IPS DF 4.7 (cell line): ENCODE measurements around the gene DPEP2NB.
"Not testable (repeated sequence)": the region's sequence is repeated elsewhere in the genome, so short reads cannot be mapped to it uniquely, and the experiment has no call there.

Experiments
- DNase-seq: peaks from one replicate; pipeline ENCODE4 v3.0.0-alpha.2; 2013; ENCODE audit warnings: low spot score; ENCODE audit errors: extremely low read depth

Gene DPEP2NB

GRCh38 chr16:67982011-67982696 lies 33.6 kb downstream of the DPEP2NB start:
- no peak for DNase-seq

- no peak for DNase-seq
These were observed 35.6 kb downstream of the DPEP2NB start, which contains the start of gene DPEP3 for GRCh38 chr16:67979955-67980678. TSS of gene DPEP3 (minus strand) at chr16:67980499. CDS start at chr16:67980380, 119 bp downstream.

- DNase-seq, result no peak
These were observed 38.1 kb downstream of the DPEP2NB start for GRCh38 chr16:67977469-67978227.

DNA sequence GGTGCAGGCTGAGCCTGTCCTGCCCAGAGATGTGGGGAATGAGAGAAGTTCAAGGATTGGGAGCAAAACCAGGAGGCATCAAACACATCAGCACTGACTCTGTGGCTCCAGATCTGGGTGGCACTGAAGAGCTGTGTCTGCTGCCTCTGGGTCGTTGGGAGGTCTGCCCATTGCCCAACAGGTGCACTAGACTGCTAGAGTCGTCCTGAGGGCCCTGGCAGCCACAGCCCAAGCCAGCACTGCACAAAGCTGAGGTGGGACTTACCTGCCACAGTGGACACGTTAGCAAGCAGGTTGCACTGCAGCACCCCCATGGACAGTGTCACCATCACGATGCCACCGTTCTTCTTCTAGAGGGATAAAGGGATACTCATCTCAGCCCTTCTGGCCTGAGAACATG lies 38.7 kb downstream of the DPEP2NB start:
- no peak for DNase-seq

DNA sequence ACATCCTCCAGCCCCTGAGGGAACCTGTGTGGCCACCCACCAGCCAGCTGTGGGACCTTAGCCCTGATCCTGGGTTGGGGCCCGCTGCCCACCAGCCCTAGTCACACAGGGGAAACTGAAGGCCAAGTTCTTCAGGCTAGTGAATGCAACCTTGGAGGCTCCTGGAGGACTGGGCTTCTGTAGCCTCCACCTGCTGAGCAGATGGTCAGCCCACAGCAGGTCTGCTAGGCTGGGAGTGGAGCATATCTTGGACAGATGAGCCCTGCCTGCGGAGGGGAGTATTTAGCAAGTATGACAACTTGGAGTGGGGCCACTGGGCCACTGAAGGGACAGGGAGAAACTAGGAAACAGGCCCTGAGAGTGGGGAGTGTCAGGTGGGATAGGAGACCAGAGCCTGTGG lies 39.5 kb downstream of the DPEP2NB start:
- DNase-seq, result no peak

DNA sequence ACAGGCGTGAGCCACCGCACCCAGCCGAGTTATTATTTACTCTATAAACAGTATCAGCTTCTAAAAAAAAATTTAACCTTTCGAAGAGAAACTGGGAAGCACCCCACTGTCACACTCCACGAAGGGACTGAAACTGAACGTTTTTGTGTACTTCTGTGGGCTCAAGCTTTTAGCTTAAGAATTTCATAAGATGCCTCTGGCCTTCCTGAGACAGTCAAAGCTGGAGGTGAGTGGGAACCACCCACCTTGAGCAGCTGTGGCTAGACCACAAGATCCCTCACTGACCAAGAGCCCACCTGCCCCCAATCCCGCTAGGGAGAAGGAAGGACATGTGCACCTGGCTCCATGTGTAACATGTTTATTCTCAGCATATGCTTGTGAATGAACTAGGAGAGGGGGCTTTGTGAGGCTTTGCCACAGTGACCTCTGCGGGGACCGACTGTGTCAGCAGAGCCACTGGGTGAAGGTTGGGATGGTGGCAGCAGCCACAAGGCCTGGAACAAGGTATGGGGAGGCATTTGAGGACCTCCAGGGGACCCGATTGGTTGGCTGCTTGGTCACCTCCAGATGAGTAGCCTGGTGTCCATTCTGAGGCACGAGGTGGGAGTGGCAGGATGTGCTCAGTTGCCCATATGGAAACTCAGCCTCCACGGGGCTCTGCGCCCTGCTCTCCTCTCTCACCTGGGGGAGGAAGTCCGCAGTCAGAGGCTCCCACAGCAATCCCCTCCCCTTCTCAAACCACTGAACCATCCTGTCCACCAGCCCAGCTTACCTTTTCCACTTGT lies 40.2 kb downstream of the DPEP2NB start:
- DNase-seq, result no peak

DNA sequence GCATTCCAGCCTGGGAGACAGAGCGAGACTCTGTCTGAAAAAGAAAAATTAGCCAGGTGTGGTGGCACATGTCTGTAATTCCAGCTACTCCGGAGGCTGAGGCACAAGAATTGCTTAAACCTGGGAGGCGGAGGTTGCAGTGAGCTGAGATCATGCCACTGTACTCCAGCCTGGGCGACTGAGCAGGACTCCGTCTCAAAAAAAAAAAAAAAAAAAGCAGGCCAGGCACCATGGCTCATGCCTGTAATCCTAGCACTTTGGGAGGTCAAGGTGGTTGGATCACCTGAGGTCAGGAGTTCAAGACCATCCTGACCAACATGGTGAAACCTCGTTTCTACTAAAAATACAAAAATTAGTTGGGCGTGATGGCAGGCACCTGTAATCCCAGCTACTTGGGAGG lies 43.4 kb downstream of the DPEP2NB start:
- DNase-seq, result not testable (repeated sequence)

GRCh38 chr16:67971111-67971510 lies 44.6 kb downstream of the DPEP2NB start:
- no peak for DNase-seq

DNA sequence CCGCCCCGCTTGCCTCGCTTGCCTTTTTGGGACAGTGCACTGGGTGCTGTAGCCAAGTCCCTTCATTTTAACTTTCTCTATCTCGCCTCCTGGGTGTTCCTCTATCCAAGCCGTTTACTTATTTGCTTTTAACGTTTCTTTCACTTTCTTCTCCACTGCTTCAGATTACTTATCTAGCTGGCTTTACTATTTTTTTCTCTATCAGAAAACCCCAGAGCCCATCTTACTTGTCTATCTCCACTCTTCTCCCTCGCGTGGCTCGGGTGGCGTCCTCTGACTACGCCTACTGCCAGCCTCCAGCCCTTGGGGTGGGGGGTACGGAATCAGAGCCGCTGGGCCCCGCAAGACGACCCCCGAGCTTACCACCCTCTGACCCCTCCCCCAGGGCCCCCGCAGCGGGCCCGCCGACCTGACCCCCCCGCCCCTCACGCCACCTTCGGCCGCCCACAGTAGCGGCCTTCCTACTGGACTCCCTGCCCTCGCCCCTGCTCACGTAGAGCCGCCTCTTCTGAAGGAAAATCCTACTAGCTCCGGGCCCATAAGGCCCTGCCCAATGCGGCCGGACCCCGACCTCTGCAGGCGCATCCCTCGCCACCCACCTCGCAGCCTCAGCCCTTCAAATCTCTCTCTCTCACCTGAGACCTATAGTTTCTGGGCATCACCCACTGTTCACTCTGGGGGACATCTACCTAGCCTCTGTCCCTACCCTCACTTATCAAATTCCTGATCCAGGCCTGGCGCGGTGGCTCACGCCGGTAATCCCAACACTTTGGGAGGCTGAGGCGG lies 46.3 kb downstream of the DPEP2NB start:
- no peak for DNase-seq

GRCh38 chr16:67968400-67969253 lies 47.1 kb downstream of the DPEP2NB start, which contains the start of gene SLC12A4:
TSS of gene SLC12A4 (minus strand) at chr16:67968637. CDS start at chr16:67968553, 84 bp downstream.
- DNase-seq, result no peak

DNA sequence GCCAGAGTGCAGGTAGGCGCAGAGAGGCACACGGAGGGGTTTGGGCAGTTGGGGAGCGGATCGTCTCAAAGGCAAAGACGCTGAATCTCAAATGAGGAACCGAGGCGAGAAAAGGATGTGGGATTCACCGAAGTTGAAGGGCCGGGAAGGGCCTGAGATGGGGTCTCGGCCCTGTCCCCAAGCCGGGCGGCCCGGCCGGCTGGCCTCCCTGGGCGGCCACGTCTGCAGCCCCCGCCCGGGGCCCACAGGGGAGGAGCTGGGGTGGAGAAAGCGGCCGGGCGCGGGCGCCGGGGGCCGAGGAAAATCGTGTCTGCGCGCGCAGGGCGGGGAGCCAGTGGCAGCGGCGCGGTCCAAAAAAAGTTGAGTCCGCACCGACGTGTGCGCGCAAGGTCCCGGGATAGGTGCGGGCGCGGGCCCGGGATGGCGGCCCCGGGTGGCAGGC lies 47.7 kb downstream of the DPEP2NB start:
- no peak for DNase-seq

- no peak for DNase-seq
These were observed 48.3 kb downstream of the DPEP2NB start for GRCh38 chr16:67967183-67967957.

- DNase-seq, result no peak
These were observed 49.0 kb downstream of the DPEP2NB start for GRCh38 chr16:67966549-67967182.

DNA sequence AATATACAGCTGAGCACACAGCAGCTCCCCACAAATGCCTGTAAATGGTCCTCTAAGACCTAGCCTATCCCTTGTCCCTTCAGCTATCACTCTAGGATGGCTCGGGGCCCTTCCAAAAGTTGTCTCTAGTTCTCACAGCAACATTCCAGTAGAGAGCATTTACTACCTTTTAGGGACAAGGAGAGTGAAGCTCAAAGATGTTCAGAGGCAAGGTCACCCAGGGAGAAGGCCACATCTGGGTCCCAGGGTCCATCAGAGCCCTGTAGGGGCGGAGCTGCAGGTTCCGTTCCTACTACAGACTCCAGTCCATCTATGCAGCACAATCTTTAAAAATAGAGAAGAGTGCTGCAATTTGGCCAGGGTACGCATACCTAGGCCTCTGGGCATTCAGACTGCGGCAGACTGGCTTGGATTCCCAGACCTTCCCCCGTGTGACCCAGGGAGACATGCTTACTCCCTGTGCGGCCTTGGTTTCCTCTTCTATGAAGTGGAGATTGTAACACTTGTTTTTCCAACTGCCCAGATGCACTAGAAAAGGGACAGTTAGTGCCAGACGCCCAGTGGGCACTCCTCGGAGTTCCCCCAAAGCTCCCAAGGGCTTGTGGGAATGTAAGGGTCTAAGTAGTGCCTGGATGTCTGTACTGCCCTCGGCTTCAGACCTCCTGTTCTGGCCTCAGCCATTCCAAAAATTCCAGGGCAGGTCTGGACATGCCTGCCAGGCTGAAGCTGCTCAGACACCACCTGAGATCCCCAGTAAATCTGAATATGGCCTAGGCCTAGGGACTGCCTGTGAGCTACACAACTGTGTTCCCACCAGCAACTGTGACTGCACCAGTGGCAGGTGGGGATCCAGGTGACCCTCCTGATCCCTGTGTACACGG lies 49.8 kb downstream of the DPEP2NB start:
- DNase-seq, result no peak

DNA sequence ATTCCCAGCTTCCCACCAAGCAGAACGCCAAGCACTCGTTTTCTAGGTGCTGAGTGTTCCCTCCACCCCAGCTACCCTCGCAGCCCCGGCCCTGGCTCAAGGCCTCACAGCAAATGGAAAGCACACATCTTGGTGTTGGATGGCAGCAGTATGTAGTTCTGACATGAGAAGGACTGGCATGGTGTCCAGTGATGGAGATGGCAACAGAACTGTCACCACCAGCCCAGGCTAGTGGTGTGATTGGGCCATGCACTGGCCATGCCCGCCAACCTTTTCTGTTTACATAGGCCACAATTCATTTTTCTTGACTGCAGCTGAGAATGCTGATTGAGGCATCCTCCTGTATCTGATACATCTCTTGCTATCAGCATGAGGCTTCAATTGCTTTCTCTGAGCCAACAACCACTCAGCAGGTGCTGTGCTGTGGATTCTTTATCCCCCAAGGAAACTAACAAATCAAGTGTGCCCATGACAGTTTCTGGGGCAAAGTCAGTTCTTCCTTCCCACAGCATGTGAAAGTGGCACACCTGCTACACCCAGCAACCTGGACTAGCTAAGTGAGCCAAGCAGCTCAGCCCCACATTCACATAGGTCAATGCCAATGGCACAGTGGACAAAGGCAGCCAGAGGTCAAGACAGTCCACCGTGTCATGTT lies 51.1 kb downstream of the DPEP2NB start:
- DNase-seq, result no peak

- no peak for DNase-seq
These were observed 51.9 kb downstream of the DPEP2NB start for GRCh38 chr16:67963662-67964321.
